ENCODE measurements around the gene ZNRF1. TPM values are rescaled to one million over a fixed set of nuclear protein-coding genes. Genes with fewer than 3 reads are reported as not detected.

Gene ZNRF1
- total and polyA plus RNA-seq, 11 donors = 12.8 to 43.3 (median 23.2) TPM

- no peak overlapping the region for H3K27ac ChIP-seq
- TF ChIP-seq CTCF (IDR thresholded peaks at IDR 0.05) = no peak
- no peak for TF ChIP-seq POLR2A (IDR thresholded peaks at IDR 0.05)
- intact Hi-C loops (cut with DNase I) = loop anchor here in 1 of 10 donors (10.0 kb wide), 1 partner anchor 426 kb away; the partner anchor contains the start of gene MLKL
- no peak overlapping the region for H3K4me3 ChIP-seq
- 58 to 71% (median 65%) methylated on average over 7 of the region's 7 CpGs for WGBS, 4 donors
- DNase-seq (no peak), ATAC-seq (no peak)
- peaks cover 0 to 11% (median 0%) of the 10 kb centered on the region in 12 donors for H3K9me3 ChIP-seq
- H3K4me1 ChIP-seq = no peaks in the 10 kb centered on the region
- no peaks in the 10 kb centered on the region for H3K27me3 ChIP-seq
- H3K36me3 ChIP-seq = no peaks in the 10 kb centered on the region
Measured at GRCh38 chr16:75131081-75131480, 132.3 kb downstream of the ZNRF1 start.

GRCh38 chr16:75138233-75138632, 139.4 kb downstream of the ZNRF1 start:
- WGBS, 4 donors = 64 to 86% (median 74%) methylated on average over 8 of the region's 8 CpGs
- Histone ChIP-seq H3K4me3 (no peak overlapping the region), H3K4me1 (no peaks in the 10 kb centered on the region), H3K27ac (no peak overlapping the region), H3K9me3 (no peaks in the 10 kb centered on the region), H3K36me3 (no peaks in the 10 kb centered on the region), H3K27me3 (no peaks in the 10 kb centered on the region)
- no peak for TF ChIP-seq POLR2A (IDR thresholded peaks at IDR 0.05)
- no peak for TF ChIP-seq CTCF (IDR thresholded peaks at IDR 0.05)
- DNase-seq (no peak), ATAC-seq (no peak)
- intact Hi-C loops (cut with DNase I) = loop anchor here in 1 of 10 donors (10.0 kb wide), 1 partner anchor 433 kb away; the partner anchor contains the start of gene MLKL

GRCh38 chr16:75138636-75139035, 139.8 kb downstream of the ZNRF1 start:
- no peak overlapping the region for H3K27ac ChIP-seq
- H3K27me3 ChIP-seq = no peaks in the 10 kb centered on the region
- no peaks in the 10 kb centered on the region for H3K9me3 ChIP-seq
- no peak for DNase-seq
- intact Hi-C loops (cut with DNase I) = loop anchor here in 1 of 10 donors (10.0 kb wide), 1 partner anchor 434 kb away; the partner anchor contains the start of gene MLKL
- no peak overlapping the region for H3K4me3 ChIP-seq
- TF ChIP-seq CTCF (IDR thresholded peaks at IDR 0.05) (no peak), POLR2A (IDR thresholded peaks at IDR 0.05) (no peak)
- H3K4me1 ChIP-seq = no peaks in the 10 kb centered on the region
- ATAC-seq = no peak
- WGBS, 4 donors = 35 to 50% (median 44%) methylated on average over 9 of the region's 9 CpGs
- no peaks in the 10 kb centered on the region for H3K36me3 ChIP-seq

- TF ChIP-seq CTCF (IDR thresholded peaks at IDR 0.05) = no peak
- no peak for TF ChIP-seq POLR2A (IDR thresholded peaks at IDR 0.05)
- H3K27ac ChIP-seq = no peak overlapping the region
- ATAC-seq = no peak
- no peaks in the 10 kb centered on the region for H3K4me1 ChIP-seq
- WGBS, 4 donors = 95 to 99% (median 96%) methylated on average over 5 of the region's 5 CpGs
- DNase-seq = no peak
- H3K36me3 ChIP-seq = no peaks in the 10 kb centered on the region
- H3K27me3 ChIP-seq = no peaks in the 10 kb centered on the region
- intact Hi-C loops (cut with DNase I) = loop anchor here in 1 of 10 donors (10.0 kb wide), 1 partner anchor 435 kb away; the partner anchor contains the start of gene MLKL
- no peaks in the 10 kb centered on the region for H3K9me3 ChIP-seq
- H3K4me3 ChIP-seq = no peak overlapping the region
Measured at GRCh38 chr16:75139498-75139897, 140.7 kb downstream of the ZNRF1 start.

All from heart left ventricle (tissue), 16 donors.